ENCODE results near the gene PBXIP1. TPM values are rescaled to one million over a fixed set of nuclear protein-coding genes. Genes with fewer than 3 reads are reported as not detected.

The PBXIP1 gene
- total RNA-seq, 1 donor from 2014 or later: 75.7 TPM

DNA sequence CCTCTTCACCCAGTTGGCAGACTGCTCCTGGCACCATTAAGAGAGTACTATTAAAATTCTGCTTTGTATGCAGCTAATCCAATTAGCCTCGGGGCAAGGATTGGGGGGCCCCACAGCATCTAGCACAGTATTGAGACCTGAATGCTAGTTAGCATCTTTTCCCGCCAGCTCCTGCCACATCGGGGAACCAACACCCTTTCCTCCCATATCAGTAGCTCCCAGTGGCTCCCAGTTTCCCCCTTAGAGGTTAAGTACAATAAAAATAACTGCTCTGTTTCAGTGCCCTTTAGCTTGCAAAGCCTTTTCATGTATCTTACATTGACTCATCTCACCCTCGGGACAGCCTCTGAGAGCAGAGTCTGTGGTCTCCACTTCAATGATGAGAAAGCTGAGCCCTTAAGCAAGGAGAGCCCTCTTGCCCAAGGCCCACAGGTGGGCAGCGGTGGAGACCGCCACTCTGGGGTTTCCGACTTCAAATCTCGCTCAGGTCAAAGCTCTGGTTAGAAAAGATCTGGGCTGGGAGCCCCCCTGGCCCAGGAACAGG, 15.2 kb downstream of the PBXIP1 start:
- Histone ChIP-seq H3K36me3 (peaks cover 10% of the 10 kb centered on the region), H3K27ac (no peak overlapping the region), H3K4me3 (no peak overlapping the region), H3K27me3 (no peaks in the 10 kb centered on the region), H3K4me1 (peaks cover 41% of the 10 kb centered on the region), H3K9me3 (no peaks in the 10 kb centered on the region)
- ATAC-seq: no peak
- TF ChIP-seq, protein P1, sequence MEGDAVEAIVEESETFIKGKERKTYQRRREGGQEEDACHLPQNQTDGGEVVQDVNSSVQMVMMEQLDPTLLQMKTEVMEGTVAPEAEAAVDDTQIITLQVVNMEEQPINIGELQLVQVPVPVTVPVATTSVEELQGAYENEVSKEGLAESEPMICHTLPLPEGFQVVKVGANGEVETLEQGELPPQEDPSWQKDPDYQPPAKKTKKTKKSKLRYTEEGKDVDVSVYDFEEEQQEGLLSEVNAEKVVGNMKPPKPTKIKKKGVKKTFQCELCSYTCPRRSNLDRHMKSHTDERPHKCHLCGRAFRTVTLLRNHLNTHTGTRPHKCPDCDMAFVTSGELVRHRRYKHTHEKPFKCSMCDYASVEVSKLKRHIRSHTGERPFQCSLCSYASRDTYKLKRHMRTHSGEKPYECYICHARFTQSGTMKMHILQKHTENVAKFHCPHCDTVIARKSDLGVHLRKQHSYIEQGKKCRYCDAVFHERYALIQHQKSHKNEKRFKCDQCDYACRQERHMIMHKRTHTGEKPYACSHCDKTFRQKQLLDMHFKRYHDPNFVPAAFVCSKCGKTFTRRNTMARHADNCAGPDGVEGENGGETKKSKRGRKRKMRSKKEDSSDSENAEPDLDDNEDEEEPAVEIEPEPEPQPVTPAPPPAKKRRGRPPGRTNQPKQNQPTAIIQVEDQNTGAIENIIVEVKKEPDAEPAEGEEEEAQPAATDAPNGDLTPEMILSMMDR (IDR thresholded peaks at IDR 0.05): no peak
- no peak for DNase-seq
- intact Hi-C loops (cut with DNase I): no loop called here

DNA sequence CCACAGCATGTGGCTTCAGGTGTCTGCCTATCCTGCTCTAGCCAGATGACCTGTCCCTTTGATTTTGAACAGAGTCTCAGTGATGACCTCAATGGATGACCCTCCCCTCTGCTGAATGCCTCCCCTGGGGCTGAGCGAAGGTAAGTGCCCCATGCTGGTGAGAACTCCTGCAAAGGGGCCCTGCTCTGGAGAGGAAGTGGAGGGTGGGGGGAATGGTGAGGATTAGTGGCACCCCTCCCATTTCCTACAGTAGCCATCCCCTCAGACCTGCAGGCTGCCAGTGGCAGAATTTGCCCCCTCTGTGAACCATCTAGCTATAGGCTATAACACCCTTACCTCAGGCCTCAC, 15.7 kb downstream of the PBXIP1 start:
- H3K9me3 ChIP-seq: no peaks in the 10 kb centered on the region
- TF ChIP-seq, protein P1 (IDR thresholded peaks at IDR 0.05): no peak
- ATAC-seq: no peak
- DNase-seq: no peak
- H3K27me3 ChIP-seq: no peaks in the 10 kb centered on the region
- intact Hi-C loops (cut with DNase I): no loop called here
- H3K27ac ChIP-seq: no peak overlapping the region
- H3K36me3 ChIP-seq: peaks cover 4% of the 10 kb centered on the region
- no peak overlapping the region for H3K4me3 ChIP-seq
- peaks cover 46% of the 10 kb centered on the region for H3K4me1 ChIP-seq

DNA sequence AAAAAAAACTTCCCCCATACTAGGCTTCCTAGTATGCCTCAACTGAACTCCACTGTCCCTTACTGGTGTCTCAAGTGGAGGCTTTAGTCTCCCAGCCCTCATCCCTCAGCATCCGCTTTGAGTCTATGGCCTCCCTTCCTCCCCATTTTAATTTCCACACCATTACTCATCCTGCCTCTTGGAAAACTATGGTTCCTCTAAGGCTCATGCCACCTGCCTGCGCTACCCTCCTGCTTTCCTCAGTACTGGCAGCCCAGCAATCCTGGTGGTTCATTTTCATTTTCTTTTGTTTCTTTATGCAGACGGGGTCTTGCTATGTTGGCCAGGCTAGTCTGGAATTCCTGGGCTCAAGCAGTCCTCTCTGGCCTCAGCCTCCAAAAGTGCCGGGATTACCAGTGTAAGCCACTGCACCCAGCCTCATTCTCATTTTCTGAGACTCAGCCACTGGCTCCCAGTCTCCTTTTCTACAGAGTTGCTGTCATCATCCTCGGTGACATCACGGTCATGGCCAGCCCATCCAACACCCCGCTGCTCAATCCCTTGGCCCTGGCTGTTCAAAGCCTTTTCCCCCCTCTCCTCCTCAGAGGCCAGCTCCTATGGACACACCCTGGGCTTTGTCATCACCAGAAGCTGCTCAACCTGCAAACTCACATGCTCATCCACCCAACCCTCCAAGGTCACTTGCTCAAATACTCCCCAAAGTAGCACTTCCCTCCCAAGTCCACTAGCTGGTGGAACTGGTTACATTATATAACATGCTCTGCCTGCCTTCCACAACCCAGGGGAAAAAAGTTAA, 17.1 kb downstream of the PBXIP1 start:
- H3K27ac ChIP-seq: peak overlapping the region; percentile 99
- ATAC-seq: no peak
- H3K4me1 ChIP-seq: peaks cover 41% of the 10 kb centered on the region
- H3K9me3 ChIP-seq: no peaks in the 10 kb centered on the region
- intact Hi-C loops (cut with DNase I): no loop called here
- TF ChIP-seq, protein P1 (IDR thresholded peaks at IDR 0.05): no peak
- H3K27me3 ChIP-seq: no peaks in the 10 kb centered on the region
- DNase-seq: no peak
- no peak overlapping the region for H3K4me3 ChIP-seq
- no peaks in the 10 kb centered on the region for H3K36me3 ChIP-seq

DNA sequence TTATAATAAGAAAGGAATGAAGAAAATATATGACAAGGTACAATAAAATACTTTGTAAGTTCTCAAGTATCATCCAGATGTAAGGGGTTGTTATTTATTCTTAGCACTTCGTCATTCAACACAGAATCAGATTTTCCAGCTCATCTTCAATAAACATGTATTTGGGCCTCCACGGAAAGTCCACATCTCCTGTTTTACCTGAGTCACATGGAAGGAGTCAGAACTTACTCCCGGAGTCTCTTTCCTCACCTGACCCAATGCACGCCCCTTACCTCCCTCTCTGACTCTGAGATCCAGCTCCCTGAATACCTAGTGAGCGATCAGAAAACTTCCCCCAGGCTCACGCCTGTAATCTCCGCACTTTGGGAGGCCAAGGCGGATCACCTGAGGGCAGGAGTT, 17.9 kb downstream of the PBXIP1 start:
- no peaks in the 10 kb centered on the region for H3K36me3 ChIP-seq
- peak overlapping the region; percentile 99 for H3K27ac ChIP-seq
- no peaks in the 10 kb centered on the region for H3K9me3 ChIP-seq
- H3K4me3 ChIP-seq: peak overlapping the region; percentile 71
- intact Hi-C loops (cut with DNase I): no loop called here
- TF ChIP-seq, protein P1 (IDR thresholded peaks at IDR 0.05): no peak
- ATAC-seq (no peak), DNase-seq (no peak)
- no peaks in the 10 kb centered on the region for H3K27me3 ChIP-seq
- H3K4me1 ChIP-seq: peaks cover 36% of the 10 kb centered on the region

DNA sequence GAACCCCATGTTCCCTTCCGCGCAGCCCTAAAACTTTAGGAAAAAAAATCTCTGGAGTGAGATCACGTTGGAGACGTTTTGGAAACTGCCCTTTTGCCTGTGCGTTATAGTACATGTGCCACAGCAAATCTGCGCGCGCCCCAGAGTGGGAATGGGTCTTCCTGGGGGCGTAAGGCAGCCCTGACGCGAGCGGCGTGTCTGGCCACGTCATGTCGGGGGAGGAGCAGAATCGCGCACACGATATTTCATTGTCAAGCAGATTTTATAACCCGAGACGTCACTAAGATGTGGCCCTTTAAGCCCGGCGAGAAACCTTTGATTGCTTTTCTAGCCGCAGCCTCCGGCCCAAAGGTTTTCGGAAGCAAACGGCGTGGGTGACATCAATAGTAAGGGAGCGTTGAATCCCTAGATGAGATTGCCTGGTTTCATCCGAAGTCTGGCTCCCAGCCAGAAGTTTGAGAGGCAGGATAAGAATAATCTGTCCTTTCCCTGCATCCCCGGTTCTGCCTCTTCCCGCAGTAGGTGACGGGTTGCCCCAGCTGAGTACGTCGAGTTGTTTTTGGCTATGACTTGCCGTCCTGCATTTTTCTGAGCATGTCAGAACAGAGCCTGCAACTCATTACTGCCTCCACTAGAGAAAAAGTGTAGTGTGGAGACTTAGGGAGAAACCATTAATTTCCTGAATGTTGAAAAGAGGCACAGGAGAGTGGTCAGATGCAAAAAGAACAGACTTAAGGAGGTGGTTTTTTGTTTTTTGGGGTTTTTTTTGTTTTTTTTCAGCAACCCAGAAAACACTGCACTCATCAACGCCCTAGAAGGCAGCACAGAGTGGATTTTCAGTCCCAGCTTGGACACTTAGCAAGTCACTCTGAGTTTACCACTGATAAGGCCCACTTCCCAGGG, 18.6 kb downstream of the PBXIP1 start:
- ATAC-seq (peak; percentile 82), DNase-seq (peak; percentile 96)
- intact Hi-C loops (cut with DNase I): no loop called here
- peak overlapping the region; percentile 71 for H3K4me3 ChIP-seq
- H3K27ac ChIP-seq: peak overlapping the region; percentile 99
- no peaks in the 10 kb centered on the region for H3K9me3 ChIP-seq
- TF ChIP-seq, protein P1 (IDR thresholded peaks at IDR 0.05): peak; percentile 29
- no peaks in the 10 kb centered on the region for H3K36me3 ChIP-seq
- H3K27me3 ChIP-seq: no peaks in the 10 kb centered on the region
- H3K4me1 ChIP-seq: peaks cover 30% of the 10 kb centered on the region

Measured in upper lobe of right lung (tissue), 1 donor.